Measurements from ENCODE around the gene LCN10. TPM values are rescaled to one million over a fixed set of nuclear protein-coding genes. Genes with fewer than 3 reads are reported as not detected.
A peak's percentile ranks its signal among the peaks of the same experiment; 100 is the strongest.

The LCN10 gene
- total and polyA plus RNA-seq, 2 of the 13 experiments (the other 11 are each of a cell fraction or from before 2014, with no cell fraction given), result 0.53 to 0.61 TPM

- TF ChIP-seq AHDC1 (CRISPR knock-in tag; IDR thresholded peaks at IDR 0.05; ENCODE audit: borderline replicate concordance), result no peak
- TF ChIP-seq ZNF672 (CRISPR knock-in tag; IDR thresholded peaks at IDR 0.05), result no peak
- no peak for TF ChIP-seq SIX1 (CRISPR knock-in tag; IDR thresholded peaks at IDR 0.05; ENCODE audit: borderline replicate concordance)
- 0 out of 2 replicates have a peak, but pooled peaks have one; percentile 6 for TF ChIP-seq ERF (CRISPR knock-in tag; IDR thresholded peaks at IDR 0.05)
- TF ChIP-seq ZNF280B (CRISPR knock-in tag; IDR thresholded peaks at IDR 0.05; ENCODE audit: borderline replicate concordance), result 0 out of 2 replicates have a peak, but pooled peaks have one; percentile 12
- TF ChIP-seq ZBTB26 (CRISPR knock-in tag; IDR thresholded peaks at IDR 0.05; ENCODE audit: borderline replicate concordance), result peak; percentile 90; the same call in 1 of the 2 replicates
- TF ChIP-seq ZNF468 (CRISPR knock-in tag; IDR thresholded peaks at IDR 0.05), result no peak
- TF ChIP-seq ZNF432 (CRISPR knock-in tag; IDR thresholded peaks at IDR 0.05; ENCODE audit: borderline replicate concordance), result no peak
- TF ChIP-seq AGO1 (IDR thresholded peaks at IDR 0.05; ENCODE audit: low read depth, low read length, poor library complexity, severe bottlenecking), result no peak
These were observed 13.6 kb downstream of the LCN10 start (continued) for GRCh38 chr9:136729144-136729543.
